ENCODE measurements around the gene BST2.
"Not testable (repeated sequence)": the region's sequence is repeated elsewhere in the genome, so short reads cannot be mapped to it uniquely, and the experiment has no call there.

Gene BST2

GRCh38 chr19:17389957-17390664 lies 15.3 kb downstream of the BST2 start:
- DNase-seq (ENCODE audit: low read depth, low spot score) = peak; percentile 37

GRCh38 chr19:17389288-17389687 lies 16.1 kb downstream of the BST2 start:
- no peak for DNase-seq (ENCODE audit: low read depth, low spot score)

- DNase-seq (ENCODE audit: low read depth, low spot score) = peak; percentile 75
These were observed 19.4 kb downstream of the BST2 start for GRCh38 chr19:17385878-17386611.

GRCh38 chr19:17380426-17381138 lies 24.8 kb downstream of the BST2 start:
- DNase-seq (ENCODE audit: low read depth, low spot score) = no peak

- no peak for DNase-seq (ENCODE audit: low read depth, low spot score)
These were observed 26.2 kb downstream of the BST2 start for GRCh38 chr19:17379221-17379631.

GRCh38 chr19:17378271-17378670 lies 27.2 kb downstream of the BST2 start:
- DNase-seq (ENCODE audit: low read depth, low spot score) = no peak

GRCh38 chr19:17376935-17377600 lies 28.4 kb downstream of the BST2 start, which contains the start of gene PLVAP:
PLVAP (minus strand) TSS chr19:17377342; CDS start chr19:17377288, 54 bp downstream.
- no peak for DNase-seq (ENCODE audit: low read depth, low spot score)

- no peak for DNase-seq (ENCODE audit: low read depth, low spot score)
These were observed 35.3 kb downstream of the BST2 start for GRCh38 chr19:17370026-17370587.

- DNase-seq (ENCODE audit: low read depth, low spot score) = no peak
These were observed 40.1 kb downstream of the BST2 start for GRCh38 chr19:17365361-17365760.

- DNase-seq (ENCODE audit: low read depth, low spot score) = not testable (repeated sequence)
These were observed 41.4 kb downstream of the BST2 start for GRCh38 chr19:17363852-17364605.

- no peak for DNase-seq (ENCODE audit: low read depth, low spot score)
These were observed 45.3 kb downstream of the BST2 start for GRCh38 chr19:17359905-17360800.

- DNase-seq (ENCODE audit: low read depth, low spot score) = peak; percentile 74
These were observed 47.0 kb downstream of the BST2 start for GRCh38 chr19:17358395-17358794.

GRCh38 chr19:17357724-17358123 lies 47.7 kb downstream of the BST2 start:
- DNase-seq (ENCODE audit: low read depth, low spot score) = no peak

- DNase-seq (ENCODE audit: low read depth, low spot score) = no peak
These were observed 48.3 kb downstream of the BST2 start for GRCh38 chr19:17357078-17357666.

- DNase-seq (ENCODE audit: low read depth, low spot score) = no peak
These were observed 52.0 kb downstream of the BST2 start for GRCh38 chr19:17353386-17353785.
